Measurements from ENCODE around the gene OLFML2A. TPM values are rescaled to one million over a fixed set of nuclear protein-coding genes. Genes with fewer than 3 reads are reported as not detected.

Gene OLFML2A
- total RNA-seq, 2 experiments from 2014 or later, result not detected

DNA sequence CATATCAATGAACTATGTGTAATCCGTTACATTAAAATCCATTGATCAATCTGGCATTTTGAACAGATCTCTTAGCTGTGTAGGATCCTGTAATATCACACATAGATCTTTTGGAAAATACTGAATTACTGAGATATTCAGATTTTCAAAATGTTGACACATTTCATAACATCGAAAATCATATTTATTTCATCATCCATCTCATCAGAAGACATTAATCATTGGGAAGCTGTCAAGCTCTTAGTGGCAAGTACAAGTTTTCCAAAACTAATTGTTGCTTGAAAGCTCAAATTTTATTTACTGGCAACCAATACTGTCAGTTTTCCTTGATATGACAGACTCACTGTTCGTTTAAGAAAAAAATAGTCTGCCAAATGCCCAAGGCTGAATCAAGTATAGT lies 14.3 kb upstream of the OLFML2A start:
- Mint-ChIP-seq H3K36me3 (ENCODE audit: low read depth) (no peaks in the 10 kb centered on the region), H3K4me3 (no peak overlapping the region), H3K27ac (no peak overlapping the region), H3K4me1 (ENCODE audit: low read depth) (peaks cover 4% of the 10 kb centered on the region), H3K27me3 (ENCODE audit: low read depth) (peaks cover 65% of the 10 kb centered on the region), H3K9me3 (no peaks in the 10 kb centered on the region)
- CTCF ChIA-PET, result no interaction called here
- DNase-seq, result no peak
- intact Hi-C loops (cut with micrococcal nuclease), result no loop called here

DNA sequence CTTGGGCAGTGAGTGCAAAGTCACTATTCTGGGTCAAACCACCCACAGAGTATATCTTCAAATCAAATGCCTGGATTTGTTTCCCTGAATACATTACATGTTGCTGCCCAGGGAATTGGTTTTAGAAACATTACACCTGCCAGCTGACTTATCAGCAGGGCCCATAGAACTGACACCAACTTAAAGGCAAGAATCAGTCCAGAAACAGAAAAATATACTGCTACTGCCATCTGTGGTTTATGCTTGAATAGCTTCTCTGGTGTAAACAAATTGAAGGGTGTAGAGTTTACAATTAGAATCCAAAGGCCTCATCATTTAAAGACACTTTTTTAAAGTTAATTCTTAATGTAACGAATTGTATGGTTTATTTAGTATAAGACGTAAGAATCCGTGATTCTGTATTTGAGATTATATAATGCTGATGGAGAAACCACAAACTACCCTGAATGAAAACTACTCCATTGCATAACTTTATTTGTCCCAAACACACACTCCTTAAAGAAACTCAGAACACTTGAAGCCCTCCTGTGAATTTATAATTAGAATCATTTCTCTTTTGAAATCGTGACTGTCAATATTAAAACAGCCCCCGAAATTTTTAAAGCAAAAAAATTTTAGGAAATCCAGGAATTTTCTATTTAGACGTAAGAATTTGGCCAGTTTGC lies 12.0 kb upstream of the OLFML2A start:
- intact Hi-C loops (cut with micrococcal nuclease), result no loop called here
- CTCF ChIA-PET, result interaction anchor here (1.1 to 2.2 kb wide), 3 partner anchors 10 to 148 kb away, joined by 3 to 13 read pairs (median 3); partner anchors contain the start of gene WDR38
- no peak for DNase-seq
- no peak overlapping the region for H3K4me3 Mint-ChIP-seq
- H3K9me3 Mint-ChIP-seq, result no peaks in the 10 kb centered on the region
- peaks cover 76% of the 10 kb centered on the region for H3K27me3 Mint-ChIP-seq (ENCODE audit: low read depth)
- H3K36me3 Mint-ChIP-seq (ENCODE audit: low read depth), result no peaks in the 10 kb centered on the region
- peaks cover 9% of the 10 kb centered on the region for H3K4me1 Mint-ChIP-seq (ENCODE audit: low read depth)
- H3K27ac Mint-ChIP-seq, result no peak overlapping the region

DNA sequence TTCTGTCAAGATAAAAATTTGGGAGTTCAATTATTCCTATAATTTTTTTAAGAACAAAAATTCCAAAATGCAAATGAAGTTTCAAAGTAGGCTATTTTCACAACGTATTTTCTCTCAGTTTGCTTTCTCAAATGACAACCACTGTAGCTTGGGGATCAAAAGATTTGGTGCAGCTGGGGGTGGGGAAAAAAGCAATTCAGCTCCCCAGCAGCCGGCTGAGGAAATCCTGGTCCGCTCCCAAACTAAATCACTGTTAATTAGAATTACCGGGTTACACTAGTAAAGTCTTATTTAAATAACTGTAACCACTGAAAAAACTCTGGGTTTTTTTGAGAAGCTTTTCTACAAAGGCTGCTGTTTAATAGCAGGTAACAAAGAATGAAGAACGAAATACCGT lies 11.5 kb upstream of the OLFML2A start:
- H3K27me3 Mint-ChIP-seq (ENCODE audit: low read depth), result peaks cover 79% of the 10 kb centered on the region
- no peaks in the 10 kb centered on the region for H3K9me3 Mint-ChIP-seq
- no peak overlapping the region for H3K4me3 Mint-ChIP-seq
- peaks cover 12% of the 10 kb centered on the region for H3K4me1 Mint-ChIP-seq (ENCODE audit: low read depth)
- intact Hi-C loops (cut with micrococcal nuclease), result no loop called here
- no peak overlapping the region for H3K27ac Mint-ChIP-seq
- no peaks in the 10 kb centered on the region for H3K36me3 Mint-ChIP-seq (ENCODE audit: low read depth)
- DNase-seq, result no peak
- CTCF ChIA-PET, result interaction anchor here (1.3 to 2.2 kb wide), 3 partner anchors 10 to 88 kb away, joined by 4 to 13 read pairs (median 7); partner anchors contain the start of gene WDR38

DNA sequence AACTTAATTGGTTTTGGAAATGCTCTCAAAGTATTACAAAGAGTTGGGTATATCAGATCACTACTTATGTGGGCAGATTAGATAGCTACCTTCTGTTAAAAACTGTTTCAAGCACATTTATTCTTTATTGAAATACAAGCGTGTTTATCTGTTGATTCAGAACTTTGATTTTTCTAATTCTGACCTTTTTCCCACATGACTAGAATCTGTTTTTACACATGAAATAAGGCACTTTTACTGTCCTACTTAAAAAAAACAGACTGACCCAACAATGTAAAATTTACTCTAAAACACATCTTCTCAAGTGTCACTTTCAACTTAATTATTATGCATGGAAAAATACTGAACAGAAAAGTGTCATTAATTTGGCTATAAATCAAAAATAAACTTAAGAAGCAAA lies 10.6 kb upstream of the OLFML2A start:
- Mint-ChIP-seq H3K27ac (no peak overlapping the region), H3K36me3 (ENCODE audit: low read depth) (no peaks in the 10 kb centered on the region), H3K4me1 (ENCODE audit: low read depth) (peaks cover 13% of the 10 kb centered on the region), H3K4me3 (no peak overlapping the region), H3K27me3 (ENCODE audit: low read depth) (peaks cover 73% of the 10 kb centered on the region), H3K9me3 (no peaks in the 10 kb centered on the region)
- CTCF ChIA-PET, result interaction anchor here (1.1 to 1.7 kb wide), 4 partner anchors 9 to 149 kb away, joined by 4 to 7 read pairs (median 4); no protein-coding TSS in a partner anchor
- intact Hi-C loops (cut with micrococcal nuclease), result no loop called here
- DNase-seq, result no peak

DNA sequence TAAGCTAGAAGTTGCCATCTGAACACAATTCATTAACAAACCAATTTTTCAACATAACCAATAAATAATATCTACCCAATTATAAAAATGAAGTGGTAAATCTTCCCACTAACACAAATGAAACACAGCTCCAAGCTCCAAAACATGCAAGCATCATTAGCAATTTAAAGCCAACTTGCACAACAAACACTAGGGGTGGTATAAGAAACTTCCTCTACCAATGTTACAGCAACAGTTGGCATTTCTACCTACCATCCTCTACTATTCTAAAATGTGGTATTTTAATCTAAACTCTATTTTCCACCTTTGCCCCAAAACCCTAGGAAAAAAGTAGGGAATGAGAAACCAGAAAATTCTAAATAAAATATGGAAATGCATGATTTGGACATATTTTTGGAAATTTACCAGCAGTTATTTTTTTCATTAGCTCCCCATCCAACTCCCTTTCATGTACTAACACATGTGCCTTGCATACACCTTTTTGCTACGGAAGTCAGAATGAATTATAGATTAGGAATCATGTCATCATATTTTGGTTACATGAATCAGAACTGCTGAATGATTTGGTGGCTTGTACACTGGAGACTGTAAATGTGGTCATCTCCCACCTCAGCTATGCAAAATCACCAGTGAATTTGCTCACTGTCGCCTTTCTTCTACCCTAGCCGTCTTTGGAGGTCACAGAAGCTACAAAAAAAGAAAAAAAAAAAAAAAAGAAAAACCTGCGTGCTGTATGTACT lies 9.9 kb upstream of the OLFML2A start:
- Mint-ChIP-seq H3K27me3 (ENCODE audit: low read depth) (peaks cover 70% of the 10 kb centered on the region), H3K4me3 (no peak overlapping the region), H3K4me1 (ENCODE audit: low read depth) (peaks cover 16% of the 10 kb centered on the region), H3K36me3 (ENCODE audit: low read depth) (no peaks in the 10 kb centered on the region), H3K9me3 (no peaks in the 10 kb centered on the region), H3K27ac (no peak overlapping the region)
- DNase-seq, result no peak
- CTCF ChIA-PET, result interaction anchor here (1.1 to 1.7 kb wide), 4 partner anchors 9 to 149 kb away, joined by 4 to 7 read pairs (median 4); no protein-coding TSS in a partner anchor
- intact Hi-C loops (cut with micrococcal nuclease), result no loop called here

DNA sequence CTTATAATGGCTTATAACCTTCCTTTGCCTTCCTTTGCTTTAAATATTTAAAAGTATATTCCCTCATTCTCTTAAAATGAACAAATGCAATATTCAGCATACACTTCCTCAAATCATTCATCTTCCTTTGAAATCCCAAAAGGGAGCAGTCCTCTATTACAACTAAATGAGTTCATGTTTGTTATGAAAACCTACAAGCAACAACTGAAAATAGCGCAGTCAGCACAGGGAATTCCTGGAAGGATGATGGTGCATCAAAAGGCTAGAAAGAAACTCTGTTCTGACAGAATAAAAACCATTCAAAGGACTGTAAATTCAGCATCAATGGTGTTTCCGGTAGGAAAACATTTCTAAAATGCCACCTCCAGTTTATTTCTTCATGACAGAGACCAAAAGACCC lies 9.1 kb upstream of the OLFML2A start:
- Mint-ChIP-seq H3K36me3 (ENCODE audit: low read depth) (no peaks in the 10 kb centered on the region), H3K4me1 (ENCODE audit: low read depth) (peaks cover 21% of the 10 kb centered on the region), H3K9me3 (no peaks in the 10 kb centered on the region), H3K27ac (no peak overlapping the region), H3K4me3 (no peak overlapping the region), H3K27me3 (ENCODE audit: low read depth) (peaks cover 69% of the 10 kb centered on the region)
- DNase-seq, result no peak
- CTCF ChIA-PET, result interaction anchor here (12.7 kb wide), 1 partner anchor 82 kb away, joined by 315 read pairs; the partner anchor contains the start of gene WDR38
- intact Hi-C loops (cut with micrococcal nuclease), result loop anchor here (2.0 kb wide), 1 partner anchor 55 kb away; no protein-coding TSS in a partner anchor

DNA sequence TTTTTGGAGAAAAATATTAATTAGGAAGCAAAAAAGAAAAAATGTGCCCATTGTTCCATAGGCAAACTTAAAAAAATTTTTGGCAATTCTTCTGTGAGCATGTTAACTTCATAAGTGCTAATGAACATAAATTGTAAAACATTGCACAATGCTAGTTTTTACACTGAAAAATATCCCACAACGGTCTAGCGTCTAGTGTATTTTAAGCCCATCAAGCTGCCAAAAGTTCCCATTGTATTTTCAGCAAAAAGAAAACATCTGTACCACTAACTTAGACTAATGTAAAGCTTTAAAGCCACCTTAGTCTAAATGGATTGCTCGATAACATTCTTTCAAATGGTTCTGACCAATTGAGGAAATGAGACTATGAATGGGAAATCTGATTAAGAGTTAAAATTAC lies 8.6 kb upstream of the OLFML2A start:
- no peaks in the 10 kb centered on the region for H3K36me3 Mint-ChIP-seq (ENCODE audit: low read depth)
- DNase-seq, result no peak
- CTCF ChIA-PET, result interaction anchor here (0.9 to 12.7 kb wide), 2 partner anchors 56 to 82 kb away, joined by 3 to 315 read pairs; partner anchors contain the start of gene WDR38
- peaks cover 21% of the 10 kb centered on the region for H3K4me1 Mint-ChIP-seq (ENCODE audit: low read depth)
- H3K27ac Mint-ChIP-seq, result no peak overlapping the region
- H3K4me3 Mint-ChIP-seq, result no peak overlapping the region
- no peaks in the 10 kb centered on the region for H3K9me3 Mint-ChIP-seq
- intact Hi-C loops (cut with micrococcal nuclease), result loop anchor here (2.0 kb wide), 1 partner anchor 56 kb away; no protein-coding TSS in a partner anchor
- H3K27me3 Mint-ChIP-seq (ENCODE audit: low read depth), result peaks cover 65% of the 10 kb centered on the region

DNA sequence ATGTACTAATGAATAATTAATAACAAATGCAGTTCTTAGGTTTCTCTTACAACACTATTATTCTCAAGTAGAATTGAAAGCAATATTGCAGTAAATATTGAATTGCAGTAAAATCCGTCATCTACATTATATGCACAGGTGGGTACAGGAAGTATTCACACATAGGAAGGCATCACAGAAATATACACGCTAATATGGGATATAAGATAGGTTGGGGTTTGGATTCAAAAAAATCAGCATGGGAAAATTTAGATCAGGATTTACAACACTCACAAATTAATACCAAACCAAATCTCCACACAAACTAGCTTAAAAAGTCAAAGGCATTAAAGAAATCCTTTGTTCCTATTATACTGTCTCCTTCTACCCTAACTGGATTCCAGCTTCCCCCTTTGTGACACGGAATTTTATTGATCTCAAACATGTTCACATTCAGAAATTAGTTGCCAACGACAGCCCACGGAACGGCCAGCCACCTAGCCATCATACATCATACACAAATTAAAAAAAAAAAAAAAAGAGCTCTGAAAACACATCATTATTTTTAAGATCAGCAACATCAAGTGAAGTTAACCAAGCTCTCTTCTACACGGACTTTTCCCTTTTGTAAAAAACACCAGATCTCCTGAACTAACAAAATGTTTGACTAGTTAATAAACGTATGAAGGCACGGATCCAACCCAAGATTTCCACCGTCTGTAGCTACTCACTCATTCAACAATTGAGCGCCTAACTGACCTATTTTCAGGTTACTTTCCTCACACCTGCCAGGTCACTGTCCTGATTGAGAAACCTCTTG lies 8.0 kb upstream of the OLFML2A start:
- DNase-seq, result no peak
- no peaks in the 10 kb centered on the region for H3K9me3 Mint-ChIP-seq
- intact Hi-C loops (cut with micrococcal nuclease), result loop anchor here (2.0 kb wide), 1 partner anchor 56 kb away; no protein-coding TSS in a partner anchor
- peak overlapping the region; percentile 83 for H3K4me3 Mint-ChIP-seq
- peaks cover 21% of the 10 kb centered on the region for H3K4me1 Mint-ChIP-seq (ENCODE audit: low read depth)
- peaks cover 64% of the 10 kb centered on the region for H3K27me3 Mint-ChIP-seq (ENCODE audit: low read depth)
- no peaks in the 10 kb centered on the region for H3K36me3 Mint-ChIP-seq (ENCODE audit: low read depth)
- CTCF ChIA-PET, result interaction anchor here (0.9 to 12.7 kb wide), 3 partner anchors 56 to 87 kb away, joined by 3 to 315 read pairs (median 36); partner anchors contain the start of gene WDR38
- H3K27ac Mint-ChIP-seq, result no peak overlapping the region

DNA sequence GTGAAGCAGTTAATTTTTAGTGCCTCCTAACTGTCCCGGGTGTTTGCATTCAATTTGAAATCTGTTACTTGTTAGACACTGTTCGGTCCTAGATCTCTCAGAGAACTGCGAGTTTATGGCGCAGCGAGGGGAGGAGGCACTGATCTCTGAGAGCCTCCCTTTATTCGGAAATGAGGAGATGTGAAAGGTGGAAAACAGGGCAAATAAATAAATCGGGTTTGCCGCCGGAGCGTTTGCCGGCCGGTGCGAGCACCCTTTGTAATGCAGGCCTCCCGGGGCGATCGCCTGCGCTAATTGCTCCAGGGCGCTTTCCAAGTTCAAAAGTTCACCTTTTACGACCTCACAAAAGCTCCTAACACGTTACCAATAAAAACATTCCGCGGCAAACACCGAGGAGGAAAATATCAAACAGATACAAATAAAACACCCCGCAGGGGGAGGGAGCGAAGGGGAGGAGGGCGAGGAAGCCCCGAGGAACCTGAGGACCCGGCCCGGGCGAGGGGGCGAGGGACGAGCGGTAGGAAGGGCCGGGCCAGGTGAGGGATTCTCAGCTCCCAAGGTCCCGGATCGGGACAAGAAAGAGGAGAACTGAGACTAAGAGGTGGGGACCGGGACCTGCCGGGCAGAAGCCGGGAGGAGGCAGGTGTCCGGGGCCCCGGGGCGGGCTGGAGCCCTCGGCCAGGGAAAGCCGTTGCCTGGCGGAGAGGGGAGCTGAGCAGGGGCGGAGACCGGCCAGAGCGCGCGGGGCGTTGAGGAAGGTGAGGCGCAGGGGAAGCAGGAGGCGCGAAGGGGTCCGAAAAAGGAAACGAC lies 7.2 kb upstream of the OLFML2A start:
- Mint-ChIP-seq H3K4me3 (peak overlapping the region; percentile 83), H3K27me3 (ENCODE audit: low read depth) (peaks cover 62% of the 10 kb centered on the region), H3K9me3 (no peaks in the 10 kb centered on the region), H3K4me1 (ENCODE audit: low read depth) (peaks cover 27% of the 10 kb centered on the region), H3K27ac (no peak overlapping the region), H3K36me3 (ENCODE audit: low read depth) (no peaks in the 10 kb centered on the region)
- peak; percentile 12 for DNase-seq
- intact Hi-C loops (cut with micrococcal nuclease), result loop anchor here (2.0 to 5.0 kb wide), 6 partner anchors 35 to 473 kb away; partner anchors contain the start of genes ARPC5L and HSPA5
- CTCF ChIA-PET, result interaction anchor here (1.0 to 12.7 kb wide), 4 partner anchors 45 to 153 kb away, joined by 3 to 315 read pairs (median 20); partner anchors contain the start of gene WDR38

DNA sequence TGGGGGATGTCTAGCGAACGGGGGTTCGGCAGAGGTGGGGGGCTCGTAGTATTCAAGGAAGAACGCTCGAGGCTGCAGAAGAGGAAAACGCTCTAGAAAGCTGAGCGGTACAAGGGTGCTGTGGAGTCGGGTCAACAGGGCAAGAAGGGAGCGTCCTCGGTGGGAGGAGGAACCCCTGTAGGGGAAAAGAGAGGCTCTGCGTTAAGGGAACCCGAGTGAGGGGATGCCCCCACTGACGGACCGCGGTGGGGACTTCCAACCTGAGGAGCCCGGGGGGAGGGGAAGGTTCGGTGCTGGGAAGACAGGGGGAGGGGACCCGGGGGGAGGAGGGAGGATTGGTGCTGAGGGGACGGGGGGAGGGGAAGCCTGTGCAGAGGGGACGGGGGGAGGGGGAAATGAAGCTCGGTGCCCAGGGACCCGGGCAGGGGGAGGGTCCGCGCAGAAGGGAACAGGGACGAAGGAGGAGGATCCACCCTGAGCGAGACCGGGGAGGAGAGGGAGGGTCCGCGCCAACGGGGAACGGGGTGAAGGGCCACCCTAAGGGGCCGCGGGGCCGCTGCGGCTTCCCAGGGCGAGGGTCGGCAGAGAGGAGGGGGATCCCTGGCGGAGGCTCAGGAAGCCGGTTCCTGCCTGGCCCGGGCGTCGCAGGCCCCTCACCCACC lies 6.4 kb upstream of the OLFML2A start:
- Mint-ChIP-seq H3K4me1 (ENCODE audit: low read depth) (peaks cover 27% of the 10 kb centered on the region), H3K27me3 (ENCODE audit: low read depth) (peaks cover 61% of the 10 kb centered on the region), H3K9me3 (no peaks in the 10 kb centered on the region), H3K27ac (no peak overlapping the region), H3K4me3 (peak overlapping the region; percentile 83), H3K36me3 (ENCODE audit: low read depth) (no peaks in the 10 kb centered on the region)
- DNase-seq, result peak; percentile 64
- intact Hi-C loops (cut with micrococcal nuclease), result loop anchor here (1.0 to 5.0 kb wide), 7 partner anchors 36 to 472 kb away; partner anchors contain the start of genes ARPC5L, GOLGA1 and HSPA5
- CTCF ChIA-PET, result interaction anchor here (0.6 to 12.7 kb wide), 10 partner anchors 12 to 372 kb away, joined by 3 to 315 read pairs (median 4); partner anchors contain the start of genes ARPC5L and WDR38
